Embryonic facial prominence (tissue), 1 donor: Measurements from ENCODE around the gene RAD51B.

Source experiments
- DNase-seq: peaks from one replicate; pipeline ENCODE4 v3.0.0-alpha.2; 2016; ENCODE audit errors: extremely low spot score

Gene RAD51B

GRCh38 chr14:68459480-68460136 is 640.0 kb downstream of the RAD51B start:
- no peak for DNase-seq

- DNase-seq, result no peak
These were observed 641.0 kb downstream of the RAD51B start for GRCh38 chr14:68460541-68460940.

- no peak for DNase-seq
These were observed 641.5 kb downstream of the RAD51B start for GRCh38 chr14:68461086-68461485.

GRCh38 chr14:68462683-68463082 is 643.1 kb downstream of the RAD51B start:
- no peak for DNase-seq

- DNase-seq, result no peak
These were observed 643.7 kb downstream of the RAD51B start for GRCh38 chr14:68463299-68463698.

GRCh38 chr14:68463705-68464374 is 644.3 kb downstream of the RAD51B start:
- no peak for DNase-seq

- DNase-seq, result no peak
These were observed 645.1 kb downstream of the RAD51B start for GRCh38 chr14:68464711-68465110.

GRCh38 chr14:68466491-68466977 is 647.0 kb downstream of the RAD51B start:
- DNase-seq, result no peak

GRCh38 chr14:68467425-68467824 is 647.8 kb downstream of the RAD51B start:
- no peak for DNase-seq

- no peak for DNase-seq
These were observed 649.0 kb downstream of the RAD51B start for GRCh38 chr14:68468437-68469207.

- DNase-seq, result no peak
These were observed 649.7 kb downstream of the RAD51B start for GRCh38 chr14:68469208-68469713.

- no peak for DNase-seq
These were observed 650.8 kb downstream of the RAD51B start for GRCh38 chr14:68470361-68470760.

GRCh38 chr14:68471029-68471963 is 651.7 kb downstream of the RAD51B start:
- DNase-seq, result no peak

- no peak for DNase-seq
These were observed 652.5 kb downstream of the RAD51B start for GRCh38 chr14:68471964-68472508.

GRCh38 chr14:68473069-68473468 is 653.5 kb downstream of the RAD51B start:
- DNase-seq, result no peak

- DNase-seq, result no peak
These were observed 654.2 kb downstream of the RAD51B start for GRCh38 chr14:68473794-68474193.

GRCh38 chr14:68474741-68475140 is 655.2 kb downstream of the RAD51B start:
- DNase-seq, result no peak

GRCh38 chr14:68475802-68476201 is 656.2 kb downstream of the RAD51B start:
- DNase-seq, result no peak

- no peak for DNase-seq
These were observed 656.9 kb downstream of the RAD51B start for GRCh38 chr14:68476212-68477109.

- DNase-seq, result no peak
These were observed 657.5 kb downstream of the RAD51B start for GRCh38 chr14:68477110-68477455.
